Lower lobe of right lung (tissue), 2 donors: Measurements from ENCODE around the gene RSPH9. TPM values are rescaled to one million over a fixed set of nuclear protein-coding genes. Genes with fewer than 3 reads are reported as not detected.
"Not testable (repeated sequence)": the region's sequence is repeated elsewhere in the genome, so short reads cannot be mapped to it uniquely, and the experiment has no call there.

Experiments
- ATAC-seq, 2 donors: fragments of 200-7000 bp; cut with Tn5 transposase; one replicate each; pipeline ENCODE4 v1.9.1; 2020 to 2022; ENCODE audit warnings: mild to moderate bottlenecking in 2 of 2, moderate library complexity in 2 of 2
- DNase-seq: peaks from one replicate; pipeline ENCODE4 v3.0.0-alpha.2; 2020
- H3K27ac ChIP-seq: fragments of 200-600 bp; one replicate; pipeline ENCODE4 v1.8.0; 2022
- H3K27me3 ChIP-seq: fragments of 200-600 bp; one replicate; pipeline ENCODE4 v1.8.0; 2022; ENCODE audit warnings: low read depth
- H3K36me3 ChIP-seq: fragments of 200-600 bp; one replicate; pipeline ENCODE4 v1.8.0; 2022; ENCODE audit warnings: mild to moderate bottlenecking
- H3K4me1 ChIP-seq: fragments of 200-600 bp; one replicate; pipeline ENCODE4 v1.8.0; 2022
- H3K4me3 ChIP-seq: fragments of 200-600 bp; one replicate; pipeline ENCODE4 v1.8.0; 2022; ENCODE audit warnings: mild to moderate bottlenecking
- H3K9me3 ChIP-seq: fragments of 200-600 bp; one replicate; pipeline ENCODE4 v1.8.0; 2022
- intact Hi-C: fragments of 100-400 bp; cut with DNase I; formaldehyde crosslinking; loops from one replicate; pipeline ENCODE4 v1.11.0; 2022
- total RNA-seq: library from RNA; stranded (reverse); fragmentation: NEBNext Ultra II Directional; extraction: Animal tissue kit (Norgen Biotek cat#: 25700); gene quantifications from one replicate; pipeline ENCODE4 v1.2.1, GENCODE V29; 2021
- TF ChIP-seq, protein P1 (sequence below): fragments of 200-600 bp; IDR thresholded peaks from one replicate; pipeline ENCODE4 v1.8.0; 2022; ENCODE audit warnings: antibody characterized with exemption, mild to moderate bottlenecking
- donor health status: DM: no; HTN: yes; CAD: no; lungs with severe emphysema.

Gene RSPH9
- total RNA-seq, 1 donor from 2014 or later: 2.6 TPM

DNA sequence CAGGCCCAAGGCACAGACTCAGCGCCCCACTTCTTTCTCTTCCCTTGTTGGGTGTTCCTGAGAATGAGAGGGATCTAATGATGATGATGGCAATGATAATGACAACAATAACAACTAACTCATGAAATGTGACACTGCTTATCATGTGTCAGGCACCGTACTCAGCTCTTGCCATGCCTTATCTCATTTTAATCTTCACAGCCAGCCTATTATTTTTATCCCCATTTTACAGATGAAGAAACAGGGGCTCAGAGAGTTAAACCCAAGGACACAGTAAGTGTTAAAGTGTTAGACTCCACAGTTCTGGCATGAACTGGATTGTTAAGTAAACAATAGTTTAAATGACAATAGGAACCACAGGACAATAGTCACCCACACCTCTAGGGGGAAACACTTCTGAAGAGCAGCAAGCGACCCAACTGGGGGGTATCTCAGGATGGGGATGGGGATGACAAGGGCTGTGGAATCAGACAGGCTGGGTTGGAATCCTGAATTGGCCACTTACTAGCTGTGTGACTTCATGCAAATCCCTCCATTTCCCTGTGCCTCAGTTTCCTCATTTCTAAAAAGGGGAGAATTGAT, 12.5 kb downstream of the RSPH9 start:
- DNase-seq (no peak), ATAC-seq (no peak)
- no peaks in the 10 kb centered on the region for H3K4me1 ChIP-seq
- H3K36me3 ChIP-seq: no peaks in the 10 kb centered on the region
- TF ChIP-seq, protein P1, sequence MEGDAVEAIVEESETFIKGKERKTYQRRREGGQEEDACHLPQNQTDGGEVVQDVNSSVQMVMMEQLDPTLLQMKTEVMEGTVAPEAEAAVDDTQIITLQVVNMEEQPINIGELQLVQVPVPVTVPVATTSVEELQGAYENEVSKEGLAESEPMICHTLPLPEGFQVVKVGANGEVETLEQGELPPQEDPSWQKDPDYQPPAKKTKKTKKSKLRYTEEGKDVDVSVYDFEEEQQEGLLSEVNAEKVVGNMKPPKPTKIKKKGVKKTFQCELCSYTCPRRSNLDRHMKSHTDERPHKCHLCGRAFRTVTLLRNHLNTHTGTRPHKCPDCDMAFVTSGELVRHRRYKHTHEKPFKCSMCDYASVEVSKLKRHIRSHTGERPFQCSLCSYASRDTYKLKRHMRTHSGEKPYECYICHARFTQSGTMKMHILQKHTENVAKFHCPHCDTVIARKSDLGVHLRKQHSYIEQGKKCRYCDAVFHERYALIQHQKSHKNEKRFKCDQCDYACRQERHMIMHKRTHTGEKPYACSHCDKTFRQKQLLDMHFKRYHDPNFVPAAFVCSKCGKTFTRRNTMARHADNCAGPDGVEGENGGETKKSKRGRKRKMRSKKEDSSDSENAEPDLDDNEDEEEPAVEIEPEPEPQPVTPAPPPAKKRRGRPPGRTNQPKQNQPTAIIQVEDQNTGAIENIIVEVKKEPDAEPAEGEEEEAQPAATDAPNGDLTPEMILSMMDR: no peak
- H3K4me3 ChIP-seq: no peak overlapping the region
- H3K9me3 ChIP-seq: no peaks in the 10 kb centered on the region
- no peak overlapping the region for H3K27ac ChIP-seq
- intact Hi-C loops: no loop called here
- no peaks in the 10 kb centered on the region for H3K27me3 ChIP-seq

DNA sequence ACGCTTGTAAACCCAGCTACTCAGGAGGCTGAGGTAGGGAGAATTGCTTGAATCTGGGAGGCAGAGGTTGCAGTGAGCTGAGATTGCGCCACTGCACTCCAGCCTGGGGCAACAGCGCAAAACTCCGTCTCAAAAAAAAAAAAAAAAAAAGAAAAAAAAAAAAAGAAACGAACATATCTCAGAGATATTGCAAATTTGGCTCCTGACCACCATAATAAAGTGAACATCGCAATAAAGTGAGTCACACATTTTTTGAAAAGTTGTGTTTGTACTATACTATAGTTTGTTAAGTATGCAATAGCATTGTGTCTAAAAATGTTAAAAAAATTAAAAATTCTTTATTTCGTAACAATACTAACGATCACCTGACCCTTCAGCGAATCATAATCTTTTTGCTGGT, 13.3 kb downstream of the RSPH9 start:
- intact Hi-C loops: no loop called here
- no peaks in the 10 kb centered on the region for H3K36me3 ChIP-seq
- H3K4me1 ChIP-seq: no peaks in the 10 kb centered on the region
- H3K4me3 ChIP-seq: no peak overlapping the region
- no peak for DNase-seq
- H3K9me3 ChIP-seq: no peaks in the 10 kb centered on the region
- no peak for ATAC-seq
- TF ChIP-seq, protein P1: no peak
- H3K27ac ChIP-seq: no peak overlapping the region
- H3K27me3 ChIP-seq: no peaks in the 10 kb centered on the region

DNA sequence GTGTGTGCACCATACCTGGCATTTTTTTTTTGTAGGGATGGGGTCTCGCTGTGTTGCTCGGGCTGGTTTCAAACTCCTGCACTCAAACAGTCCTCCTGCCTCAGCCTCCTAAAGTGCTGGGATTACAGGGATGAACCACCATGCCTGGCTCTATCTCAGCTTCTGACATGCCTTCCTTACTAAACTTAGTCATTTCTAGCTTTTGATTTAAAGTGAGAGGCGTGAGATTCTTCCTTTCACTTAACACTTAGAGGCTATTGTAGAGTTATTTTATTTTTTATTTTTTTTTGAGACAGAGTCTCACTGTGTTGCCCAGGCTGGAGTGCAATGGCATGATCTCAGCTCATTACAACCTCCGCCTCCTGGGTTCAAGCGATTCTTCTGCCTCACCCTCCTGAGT, 18.1 kb downstream of the RSPH9 start:
- H3K27me3 ChIP-seq, ATAC-seq, H3K36me3 ChIP-seq, H3K27ac ChIP-seq, H3K4me3 ChIP-seq, H3K9me3 ChIP-seq, intact Hi-C loops, DNase-seq: not testable (repeated sequence)
- H3K4me1 ChIP-seq: peaks cover 10% of the 10 kb centered on the region

DNA sequence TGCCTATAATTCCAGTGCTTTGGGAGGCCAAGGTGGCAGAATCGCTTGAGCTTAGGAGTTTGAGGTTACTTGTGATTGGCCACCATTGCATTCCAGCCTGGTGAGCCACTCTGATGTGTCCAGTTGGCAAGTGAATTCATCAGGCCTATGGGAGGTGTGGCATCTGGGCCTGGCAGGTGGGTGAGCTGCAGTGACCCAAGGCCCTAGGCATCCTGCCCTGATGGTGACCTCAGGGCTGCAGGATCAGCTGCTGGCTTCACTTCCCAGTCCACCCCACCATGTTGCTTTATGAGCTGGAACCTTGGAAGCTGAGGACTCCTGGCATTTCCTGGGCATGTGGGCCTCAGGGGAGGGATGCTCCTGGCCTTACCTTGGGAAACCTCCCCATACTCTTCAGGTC, 20.5 kb downstream of the RSPH9 start:
- peaks cover 32% of the 10 kb centered on the region for H3K4me1 ChIP-seq
- intact Hi-C loops: no loop called here
- DNase-seq (no peak), ATAC-seq (no peak)
- TF ChIP-seq, protein P1: no peak
- H3K27me3 ChIP-seq: no peaks in the 10 kb centered on the region
- H3K4me3 ChIP-seq: no peak overlapping the region
- H3K9me3 ChIP-seq: no peaks in the 10 kb centered on the region
- no peak overlapping the region for H3K27ac ChIP-seq
- peaks cover 2% of the 10 kb centered on the region for H3K36me3 ChIP-seq

DNA sequence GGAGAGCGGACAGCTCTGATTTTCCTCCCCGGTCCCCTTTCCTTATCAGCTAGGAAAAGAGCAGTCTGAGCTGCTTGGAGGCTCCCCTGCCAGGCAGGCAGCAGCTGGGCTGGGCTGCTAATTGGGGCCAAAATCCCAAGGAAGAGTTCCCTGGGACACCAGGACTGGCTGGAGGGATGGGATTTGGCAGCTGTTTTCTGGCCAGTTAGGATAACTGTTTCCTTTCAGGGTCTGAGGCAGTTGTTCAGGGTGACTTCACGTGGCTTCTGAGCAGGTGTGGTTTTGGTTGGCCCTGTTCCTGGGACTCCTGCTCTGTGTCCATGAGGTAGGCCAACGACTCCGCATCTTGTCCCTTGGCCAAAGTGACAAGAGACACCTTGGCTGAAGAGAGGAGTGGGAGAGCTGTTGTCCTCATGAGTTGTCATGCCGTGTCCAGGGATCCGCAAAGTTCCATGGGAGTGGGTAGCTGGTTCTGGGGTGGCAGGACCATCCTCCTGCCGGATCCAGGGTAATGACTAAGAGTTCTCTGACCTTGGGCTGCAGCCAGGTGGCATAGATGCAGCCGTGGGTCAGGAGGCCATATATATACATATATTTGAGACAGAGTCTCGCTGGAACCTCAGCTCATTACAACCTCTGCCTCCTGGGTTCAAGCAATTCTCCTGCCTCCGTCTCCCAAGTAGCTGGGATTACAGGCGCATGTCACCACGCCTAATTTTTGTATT, 21.5 kb downstream of the RSPH9 start:
- intact Hi-C loops: no loop called here
- Histone ChIP-seq H3K4me3 (no peak overlapping the region), H3K9me3 (no peaks in the 10 kb centered on the region), H3K4me1 (peaks cover 32% of the 10 kb centered on the region), H3K27me3 (no peaks in the 10 kb centered on the region), H3K27ac (no peak overlapping the region), H3K36me3 (peaks cover 12% of the 10 kb centered on the region)
- TF ChIP-seq, protein P1: no peak
- DNase-seq (no peak), ATAC-seq (no peak)
